ENCODE data around the gene TAS1R1.

Gene TAS1R1

GRCh38 chr1:6528492-6528891, 26.6 kb upstream of the TAS1R1 start:
- TF ChIP-seq FOXP2 (optimal IDR thresholded peaks at IDR 0.05; ENCODE audit: borderline replicate concordance, extremely low read depth, extremely low read length, insufficient read depth): no peak
- TF ChIP-seq SIN3A (IDR thresholded peaks at IDR 0.05; ENCODE audit: borderline replicate concordance, insufficient read depth, low read length): no peak
- TF ChIP-seq REST (IDR thresholded peaks at IDR 0.05; ENCODE audit: insufficient read depth in 1 of 2, low read depth in 2 of 2, low read length in 2 of 2): no peak
- TF ChIP-seq TAF1 (IDR thresholded peaks at IDR 0.05; ENCODE audit: borderline replicate concordance, insufficient read depth, low read length): no peak
- no peak for TF ChIP-seq POLR2AphosphoS5 (IDR thresholded peaks at IDR 0.05; ENCODE audit: low read depth, low read length)

DNA sequence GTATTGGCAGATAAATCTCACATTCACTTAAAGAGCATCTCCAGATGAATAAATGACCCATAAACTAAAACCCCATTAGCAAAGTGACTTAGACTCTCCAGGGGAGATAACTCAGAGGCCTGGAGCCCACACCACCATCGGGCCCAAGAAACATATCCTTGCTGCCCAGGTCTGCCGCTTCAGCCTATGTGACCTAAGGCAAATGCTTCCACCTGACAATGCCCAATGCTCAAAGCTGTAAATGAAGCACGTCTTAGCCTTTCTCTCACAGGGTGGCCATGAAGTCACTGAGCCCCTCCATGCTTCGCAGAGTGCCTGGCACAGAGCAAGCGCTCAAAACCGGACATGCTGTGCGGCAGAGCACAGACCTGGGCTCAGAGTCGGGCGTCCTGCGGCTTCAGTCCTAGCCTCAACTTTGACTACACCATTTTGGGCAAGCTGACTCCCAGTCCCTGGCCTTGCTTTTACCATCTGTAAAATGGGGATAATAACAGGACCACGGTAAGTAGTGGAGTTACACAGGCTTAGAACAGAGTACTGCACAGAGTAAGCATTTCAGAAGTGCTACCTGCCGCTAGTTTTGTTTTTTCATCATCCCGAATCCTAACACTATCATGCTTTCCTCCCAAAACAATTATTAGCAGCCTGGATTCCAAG, 24.5 kb upstream of the TAS1R1 start:
- TF ChIP-seq REST (IDR thresholded peaks at IDR 0.05; ENCODE audit: insufficient read depth in 1 of 2, low read depth in 2 of 2, low read length in 2 of 2) (no peak), TAF1 (IDR thresholded peaks at IDR 0.05; ENCODE audit: borderline replicate concordance, insufficient read depth, low read length) (no peak), SIN3A (IDR thresholded peaks at IDR 0.05; ENCODE audit: borderline replicate concordance, insufficient read depth, low read length) (no peak), POLR2AphosphoS5 (IDR thresholded peaks at IDR 0.05; ENCODE audit: low read depth, low read length) (no peak)

DNA sequence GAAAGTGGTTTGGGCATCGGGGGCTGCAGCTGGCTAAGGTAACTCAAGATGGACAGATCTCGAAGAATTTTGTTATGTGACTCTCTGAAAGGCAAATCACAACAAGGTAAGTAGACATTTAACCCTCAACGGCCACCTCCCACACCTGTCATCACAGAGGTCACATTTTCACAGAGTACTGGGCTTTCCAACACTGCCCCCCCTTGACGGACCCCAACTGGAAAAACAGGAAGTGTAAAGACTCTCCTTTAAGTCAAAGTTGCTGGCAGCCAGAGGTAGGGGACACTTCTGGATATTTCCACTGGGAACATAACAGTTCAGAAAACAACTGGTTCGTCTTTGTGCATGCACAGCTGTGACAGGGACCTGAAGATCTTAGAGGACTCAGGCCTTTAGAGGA, 23.1 kb upstream of the TAS1R1 start:
- TF ChIP-seq TAF1 (IDR thresholded peaks at IDR 0.05; ENCODE audit: borderline replicate concordance, insufficient read depth, low read length): no peak
- TF ChIP-seq FOXP2 (optimal IDR thresholded peaks at IDR 0.05; ENCODE audit: borderline replicate concordance, extremely low read depth, extremely low read length, insufficient read depth): no peak
- TF ChIP-seq POLR2AphosphoS5 (IDR thresholded peaks at IDR 0.05; ENCODE audit: low read depth, low read length): no peak
- no peak for TF ChIP-seq SIN3A (IDR thresholded peaks at IDR 0.05; ENCODE audit: borderline replicate concordance, insufficient read depth, low read length)
- TF ChIP-seq REST (IDR thresholded peaks at IDR 0.05; ENCODE audit: insufficient read depth in 1 of 2, low read depth in 2 of 2, low read length in 2 of 2): no peak

- TF ChIP-seq REST (IDR thresholded peaks at IDR 0.05; ENCODE audit: insufficient read depth in 1 of 2, low read depth in 2 of 2, low read length in 2 of 2) (no peak), SIN3A (IDR thresholded peaks at IDR 0.05; ENCODE audit: borderline replicate concordance, insufficient read depth, low read length) (no peak), TAF1 (IDR thresholded peaks at IDR 0.05; ENCODE audit: borderline replicate concordance, insufficient read depth, low read length) (no peak), FOXP2 (optimal IDR thresholded peaks at IDR 0.05; ENCODE audit: borderline replicate concordance, extremely low read depth, extremely low read length, insufficient read depth) (no peak), POLR2AphosphoS5 (IDR thresholded peaks at IDR 0.05; ENCODE audit: low read depth, low read length) (no peak)
Observed at GRCh38 chr1:6534248-6534822, 20.8 kb upstream of the TAS1R1 start.

All from PFSK-1 (cell line).